Endothelial cell of umbilical vein (primary cell): ENCODE data around the gene SEC16B.

ENCODE experiments used
- EZH2 ChIP-seq: IDR thresholded peaks from 2 replicates; pipeline ENCODE4 v1.6.1; 2012; ENCODE audit warnings: borderline replicate concordance, low read depth, mild to moderate bottlenecking, moderate library complexity, low read length, inconsistent platforms; ENCODE audit not compliant: severe bottlenecking
- FOS ChIP-seq: IDR thresholded peaks from 2 replicates; pipeline ENCODE4 v1.6.1; 2011; ENCODE audit warnings: mild to moderate bottlenecking, low read length, moderate library complexity, borderline replicate concordance; ENCODE audit not compliant: insufficient read depth
- POLR2AphosphoS5 ChIP-seq: IDR thresholded peaks from 2 replicates; pipeline ENCODE4 v1.6.1; 2012; ENCODE audit warnings: low read depth, mild to moderate bottlenecking, control low read depth, low read length, moderate library complexity; ENCODE audit not compliant: insufficient read depth
- TF ChIP-seq, protein P1 (sequence below), 2 donors: IDR thresholded peaks; 1 replicate in 1 of 2; 2 replicates in 1 of 2; pipeline ENCODE4 v1.5.1; 2011; ENCODE audit warnings: low read length in 2 of 2, mild to moderate bottlenecking in 2 of 2, moderate library complexity in 2 of 2, control low read depth in 1 of 2, inconsistent platforms in 1 of 2, low read depth in 1 of 2; ENCODE audit not compliant: insufficient read depth in 1 of 2; ENCODE audit errors: extremely low read depth in 1 of 2

DNA sequence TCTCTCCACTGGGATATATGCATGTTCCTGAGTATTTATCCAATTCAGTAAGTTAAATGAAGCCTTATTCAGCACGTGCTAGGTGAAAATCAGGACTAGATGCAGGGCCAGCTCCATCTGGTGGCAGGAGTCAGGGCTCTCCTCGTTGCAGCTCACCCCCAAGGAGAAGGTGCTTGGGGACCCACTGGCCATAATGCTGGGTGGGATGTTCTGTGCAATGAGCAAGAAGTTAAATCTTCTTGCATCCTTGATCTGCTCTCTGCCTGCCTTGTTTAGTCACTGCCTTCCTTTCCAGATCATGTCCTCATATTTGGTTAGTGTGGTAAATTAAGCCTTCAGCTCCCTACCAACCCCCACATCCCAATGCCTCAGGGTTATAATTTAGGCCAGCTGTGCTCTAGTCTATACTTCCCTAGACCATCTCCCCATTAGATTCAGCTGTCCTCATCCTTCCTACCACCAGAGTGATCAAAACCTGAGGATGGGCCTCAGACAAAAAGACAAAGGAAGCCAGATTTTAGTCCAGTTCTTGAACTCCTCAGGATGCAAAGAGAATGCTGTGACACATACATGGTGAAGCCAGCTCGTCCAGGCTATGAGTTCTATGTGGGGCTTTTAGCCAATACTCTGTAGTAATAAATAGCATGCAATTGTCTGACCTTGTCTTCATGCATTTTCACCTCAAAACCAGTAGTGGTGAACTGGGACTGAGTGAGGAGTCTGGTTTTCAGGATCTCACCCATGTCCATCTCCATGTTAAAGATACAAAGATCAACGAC is 55.9 kb downstream of the SEC16B start:
- TF ChIP-seq, protein P1, sequence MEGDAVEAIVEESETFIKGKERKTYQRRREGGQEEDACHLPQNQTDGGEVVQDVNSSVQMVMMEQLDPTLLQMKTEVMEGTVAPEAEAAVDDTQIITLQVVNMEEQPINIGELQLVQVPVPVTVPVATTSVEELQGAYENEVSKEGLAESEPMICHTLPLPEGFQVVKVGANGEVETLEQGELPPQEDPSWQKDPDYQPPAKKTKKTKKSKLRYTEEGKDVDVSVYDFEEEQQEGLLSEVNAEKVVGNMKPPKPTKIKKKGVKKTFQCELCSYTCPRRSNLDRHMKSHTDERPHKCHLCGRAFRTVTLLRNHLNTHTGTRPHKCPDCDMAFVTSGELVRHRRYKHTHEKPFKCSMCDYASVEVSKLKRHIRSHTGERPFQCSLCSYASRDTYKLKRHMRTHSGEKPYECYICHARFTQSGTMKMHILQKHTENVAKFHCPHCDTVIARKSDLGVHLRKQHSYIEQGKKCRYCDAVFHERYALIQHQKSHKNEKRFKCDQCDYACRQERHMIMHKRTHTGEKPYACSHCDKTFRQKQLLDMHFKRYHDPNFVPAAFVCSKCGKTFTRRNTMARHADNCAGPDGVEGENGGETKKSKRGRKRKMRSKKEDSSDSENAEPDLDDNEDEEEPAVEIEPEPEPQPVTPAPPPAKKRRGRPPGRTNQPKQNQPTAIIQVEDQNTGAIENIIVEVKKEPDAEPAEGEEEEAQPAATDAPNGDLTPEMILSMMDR (IDR thresholded peaks at IDR 0.05; ENCODE audit: extremely low read depth in 1 of 2, insufficient read depth in 1 of 2, low read depth in 1 of 2, low read length in 2 of 2) = peak; percentile 26 to 35
- no peak for TF ChIP-seq EZH2
- no peak for TF ChIP-seq FOS
- no peak for TF ChIP-seq POLR2AphosphoS5
